ENCODE data around the gene ZNF254. TPM values are rescaled to one million over a fixed set of nuclear protein-coding genes. Genes with fewer than 3 reads are reported as not detected.

The ZNF254 gene
- polyA plus RNA-seq, 1 of the 3 experiments (the other 2 are of a cell fraction), result 3.1 TPM

DNA sequence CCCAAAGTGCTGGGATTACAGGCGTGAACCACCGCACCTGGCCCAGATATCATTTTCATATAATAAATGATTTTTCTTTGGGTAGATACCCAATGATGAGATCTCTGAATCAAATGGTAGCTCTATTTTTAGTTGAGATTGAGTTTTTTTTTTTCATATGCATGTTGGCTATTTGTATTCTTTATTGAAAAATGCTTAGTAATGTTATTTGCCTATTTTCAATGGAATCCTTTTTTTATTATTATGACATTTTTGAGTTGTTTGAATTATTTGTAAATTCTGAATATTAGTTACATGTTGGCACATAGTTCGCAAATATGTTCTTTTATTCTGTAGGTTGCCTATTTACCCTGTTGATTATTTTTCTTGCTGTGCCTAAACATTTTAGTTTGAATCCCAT, 55.8 kb downstream of the ZNF254 start:
- Histone ChIP-seq H3K4me2 (no peak overlapping the region), H3K27ac (ENCODE audit: low read depth in 2 of 2, low read length in 1 of 2) (no peak overlapping the region), H3K9ac (no peak overlapping the region), H3K4me3 (ENCODE audit: low read depth in 2 of 2, low read length in 1 of 2) (no peak overlapping the region), H3K9me2 (peaks cover 2% of the 10 kb centered on the region; the same call in 1 of the 2 replicates), H3K9me3 (peaks cover 15% of the 10 kb centered on the region), H3K4me1 (ENCODE audit: control insufficient read depth in 1 of 2, insufficient read depth in 2 of 2, low read depth in 1 of 2, low read length in 1 of 2) (no peaks in the 10 kb centered on the region), H4K20me1 (ENCODE audit: insufficient read depth) (no peaks in the 10 kb centered on the region), H3K27me3 (ENCODE audit: insufficient read depth) (no peaks in the 10 kb centered on the region), H2AFZ (ENCODE audit: low read depth) (no peak overlapping the region), H3F3A (replicated peaks; ENCODE audit: insufficient read depth) (peaks cover 15% of the 10 kb centered on the region), H3K79me2 (ENCODE audit: insufficient read depth) (peaks cover under 1% of the 10 kb centered on the region; the same call in 1 of the 2 replicates), H3K36me3 (replicated peaks in 1 of 2; ENCODE audit: control insufficient read depth in 1 of 2, insufficient read depth in 2 of 2, low read length in 1 of 2) (peaks cover 0 to 55% of the 10 kb centered on the region in 2 experiments)
- POLR2A ChIA-PET, result no interaction called here
- WGBS (ENCODE audit: low lambda C conversion rate), result 93% methylated on average over 3 of the region's 3 CpGs
- CTCF ChIA-PET, result no interaction called here
- TF ChIP-seq, protein P1, sequence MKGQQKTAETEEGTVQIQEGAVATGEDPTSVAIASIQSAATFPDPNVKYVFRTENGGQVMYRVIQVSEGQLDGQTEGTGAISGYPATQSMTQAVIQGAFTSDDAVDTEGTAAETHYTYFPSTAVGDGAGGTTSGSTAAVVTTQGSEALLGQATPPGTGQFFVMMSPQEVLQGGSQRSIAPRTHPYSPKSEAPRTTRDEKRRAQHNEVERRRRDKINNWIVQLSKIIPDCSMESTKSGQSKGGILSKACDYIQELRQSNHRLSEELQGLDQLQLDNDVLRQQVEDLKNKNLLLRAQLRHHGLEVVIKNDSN (IDR thresholded peaks at IDR 0.05; ENCODE audit: borderline replicate concordance, low read depth), result no peak
- TF ChIP-seq, protein P2, sequence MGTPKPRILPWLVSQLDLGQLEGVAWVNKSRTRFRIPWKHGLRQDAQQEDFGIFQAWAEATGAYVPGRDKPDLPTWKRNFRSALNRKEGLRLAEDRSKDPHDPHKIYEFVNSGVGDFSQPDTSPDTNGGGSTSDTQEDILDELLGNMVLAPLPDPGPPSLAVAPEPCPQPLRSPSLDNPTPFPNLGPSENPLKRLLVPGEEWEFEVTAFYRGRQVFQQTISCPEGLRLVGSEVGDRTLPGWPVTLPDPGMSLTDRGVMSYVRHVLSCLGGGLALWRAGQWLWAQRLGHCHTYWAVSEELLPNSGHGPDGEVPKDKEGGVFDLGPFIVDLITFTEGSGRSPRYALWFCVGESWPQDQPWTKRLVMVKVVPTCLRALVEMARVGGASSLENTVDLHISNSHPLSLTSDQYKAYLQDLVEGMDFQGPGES (IDR thresholded peaks at IDR 0.05; ENCODE audit: low read depth, low read length), result no peak
- no peak for TF ChIP-seq MXI1 (IDR thresholded peaks at IDR 0.05; ENCODE audit: low read depth, low read length)
- TF ChIP-seq MEF2A (IDR thresholded peaks at IDR 0.05; ENCODE audit: borderline replicate concordance, low read depth), result no peak
- TF ChIP-seq, protein P3, sequence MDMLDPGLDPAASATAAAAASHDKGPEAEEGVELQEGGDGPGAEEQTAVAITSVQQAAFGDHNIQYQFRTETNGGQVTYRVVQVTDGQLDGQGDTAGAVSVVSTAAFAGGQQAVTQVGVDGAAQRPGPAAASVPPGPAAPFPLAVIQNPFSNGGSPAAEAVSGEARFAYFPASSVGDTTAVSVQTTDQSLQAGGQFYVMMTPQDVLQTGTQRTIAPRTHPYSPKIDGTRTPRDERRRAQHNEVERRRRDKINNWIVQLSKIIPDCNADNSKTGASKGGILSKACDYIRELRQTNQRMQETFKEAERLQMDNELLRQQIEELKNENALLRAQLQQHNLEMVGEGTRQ (IDR thresholded peaks at IDR 0.05; ENCODE audit: borderline replicate concordance, low read depth, low read length), result no peak
- TF ChIP-seq, protein P4, sequence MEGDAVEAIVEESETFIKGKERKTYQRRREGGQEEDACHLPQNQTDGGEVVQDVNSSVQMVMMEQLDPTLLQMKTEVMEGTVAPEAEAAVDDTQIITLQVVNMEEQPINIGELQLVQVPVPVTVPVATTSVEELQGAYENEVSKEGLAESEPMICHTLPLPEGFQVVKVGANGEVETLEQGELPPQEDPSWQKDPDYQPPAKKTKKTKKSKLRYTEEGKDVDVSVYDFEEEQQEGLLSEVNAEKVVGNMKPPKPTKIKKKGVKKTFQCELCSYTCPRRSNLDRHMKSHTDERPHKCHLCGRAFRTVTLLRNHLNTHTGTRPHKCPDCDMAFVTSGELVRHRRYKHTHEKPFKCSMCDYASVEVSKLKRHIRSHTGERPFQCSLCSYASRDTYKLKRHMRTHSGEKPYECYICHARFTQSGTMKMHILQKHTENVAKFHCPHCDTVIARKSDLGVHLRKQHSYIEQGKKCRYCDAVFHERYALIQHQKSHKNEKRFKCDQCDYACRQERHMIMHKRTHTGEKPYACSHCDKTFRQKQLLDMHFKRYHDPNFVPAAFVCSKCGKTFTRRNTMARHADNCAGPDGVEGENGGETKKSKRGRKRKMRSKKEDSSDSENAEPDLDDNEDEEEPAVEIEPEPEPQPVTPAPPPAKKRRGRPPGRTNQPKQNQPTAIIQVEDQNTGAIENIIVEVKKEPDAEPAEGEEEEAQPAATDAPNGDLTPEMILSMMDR (IDR thresholded peaks at IDR 0.05), result no peak
- DNase-seq, result no peak

DNA sequence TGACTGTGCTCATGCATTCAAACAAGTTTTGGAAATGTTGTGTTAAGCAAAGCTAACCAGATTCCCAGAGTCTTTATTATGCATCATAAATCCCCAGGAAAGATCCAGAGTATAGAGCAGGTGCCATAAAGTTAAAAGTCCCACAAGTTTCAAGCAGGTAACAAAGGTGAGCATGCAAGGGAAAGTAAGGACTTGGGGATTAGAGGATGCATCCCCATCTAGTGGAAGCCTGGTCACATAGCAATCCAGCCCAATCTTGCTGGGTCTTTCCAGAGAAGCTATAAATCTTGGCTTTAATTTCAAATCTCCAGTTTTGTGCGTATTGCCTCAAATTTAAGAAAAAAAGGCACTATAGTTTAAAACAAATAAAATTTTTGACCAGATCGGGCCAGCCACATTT, 72.7 kb downstream of the ZNF254 start:
- ChIA-PET POLR2A (no interaction called here), CTCF (interaction anchor here (0.6 to 1.3 kb wide), 3 partner anchors 13 to 1864 kb away, joined by 3 to 5 read pairs (median 3); no protein-coding TSS in a partner anchor)
- Histone ChIP-seq H3K9ac (no peak overlapping the region), H3K79me2 (ENCODE audit: insufficient read depth) (no peaks in the 10 kb centered on the region), H2AFZ (ENCODE audit: low read depth) (no peak overlapping the region), H3K9me3 (no peaks in the 10 kb centered on the region), H3K4me1 (ENCODE audit: control insufficient read depth in 1 of 2, insufficient read depth in 2 of 2, low read depth in 1 of 2, low read length in 1 of 2) (no peaks in the 10 kb centered on the region), H3K9me2 (no peaks in the 10 kb centered on the region), H3K4me3 (ENCODE audit: low read depth in 2 of 2, low read length in 1 of 2) (no peak overlapping the region), H3K4me2 (no peak overlapping the region), H3F3A (replicated peaks; ENCODE audit: insufficient read depth) (no peaks in the 10 kb centered on the region), H3K27ac (ENCODE audit: low read depth in 2 of 2, low read length in 1 of 2) (no peak overlapping the region), H4K20me1 (ENCODE audit: insufficient read depth) (no peaks in the 10 kb centered on the region), H3K36me3 (replicated peaks in 1 of 2; ENCODE audit: control insufficient read depth in 1 of 2, insufficient read depth in 2 of 2, low read length in 1 of 2) (peaks cover 3 to 16% of the 10 kb centered on the region in 2 experiments), H3K27me3 (ENCODE audit: insufficient read depth) (no peaks in the 10 kb centered on the region)
- WGBS (ENCODE audit: low lambda C conversion rate), result 91% methylated on average over 2 of the region's 2 CpGs
- TF ChIP-seq SMC3 (IDR thresholded peaks at IDR 0.05; ENCODE audit: low read depth, low read length) (peak; percentile 17; the same call in 1 of the 2 replicates), RAD21 (IDR thresholded peaks at IDR 0.05; ENCODE audit: low read length) (peak; percentile 52), EZH2phosphoT487 (IDR thresholded peaks at IDR 0.05; ENCODE audit: borderline replicate concordance, low read depth) (no peak)
- TF ChIP-seq, protein P4 (IDR thresholded peaks at IDR 0.05), result peak; percentile 42; the same call in 1 of the 2 replicates
- peak; percentile 17 for DNase-seq

All from SK-N-SH (cell line).